Heart right ventricle (tissue), 16 donors: ENCODE measurements around the gene FAAH. TPM values are rescaled to one million over a fixed set of nuclear protein-coding genes. Genes with fewer than 3 reads are reported as not detected.

Source experiments
- ATAC-seq, 8 donors: fragments of 200-7000 bp; cut with Tn5 transposase; one replicate each; pipeline ENCODE4 v1.9.1; 2020; ENCODE audit warnings: mild to moderate bottlenecking in 8 of 8, moderate library complexity in 8 of 8, moderate number of reproducible peaks in 1 of 8
- DNase-seq, 2 donors: peaks; one replicate each; pipeline ENCODE4 v3.0.0-alpha.2; 2020
- H3K27ac ChIP-seq, 10 donors: fragments of 200-600 bp; sonication (generic) in 2 of 10; one replicate each; pipeline versions ENCODE4 v1.5.0 to v1.8.0; 2020 to 2022; ENCODE audit warnings: mild to moderate bottlenecking in 3 of 10
- H3K27me3 ChIP-seq, 7 donors: fragments of 200-600 bp; one replicate each; pipeline ENCODE4 v1.8.0; 2021 to 2022; ENCODE audit warnings: mild to moderate bottlenecking in 2 of 7
- H3K36me3 ChIP-seq, 9 donors: fragments of 200-600 bp; sonication (generic) in 1 of 9; one replicate each; pipeline versions ENCODE4 v1.5.0 to v1.8.0; 2020 to 2022; ENCODE audit warnings: mild to moderate bottlenecking in 2 of 9
- H3K4me1 ChIP-seq, 9 donors: fragments of 200-600 bp; sonication (generic) in 1 of 9; one replicate each; pipeline versions ENCODE4 v1.5.0 to v1.8.0; 2020 to 2022; ENCODE audit warnings: mild to moderate bottlenecking in 4 of 9
- H3K4me3 ChIP-seq, 10 donors: fragments of 200-600 bp; sonication (generic) in 2 of 10; one replicate each; pipeline versions ENCODE4 v1.5.0 to v1.8.0; 2020 to 2022; ENCODE audit warnings: mild to moderate bottlenecking in 7 of 10, moderate library complexity in 2 of 10
- H3K9me3 ChIP-seq, 11 donors: fragments of 200-600 bp in 10 of 11; sonication (generic) in 2 of 11; one replicate each; pipeline versions ENCODE4 v1.5.0 to v1.8.0; 2013 to 2022; ENCODE audit warnings: mild to moderate bottlenecking in 2 of 11, control low read depth in 1 of 11, moderate library complexity in 1 of 11
- WGBS, 2 donors: extraction: QIAGEN DNeasy Blood & Tissue Kit; methylation state at CpG; one replicate each; pipeline ENCODE4 v1.1.7; 2013; ENCODE audit warnings: inconsistent platforms in 1 of 2; 5-methylcytosine and 5-hydroxymethylcytosine counted together
- intact Hi-C, 10 donors: fragments of 100-400 bp; cut with DNase I; formaldehyde crosslinking; loops; one replicate each; pipeline versions ENCODE4 v1.11.1 to v1.14.2; 2022
- polyA plus RNA-seq, 2 donors: library from polyadenylated mRNA; stranded (reverse); fragments of 200-250 nt; gene quantifications; one replicate each; pipeline ENCODE4 v1.2.3, GENCODE V29; 2013
- total RNA-seq, 10 donors: library from RNA; stranded (reverse); fragmentation: NEBNext Ultra II Directional in 3 of 10; extraction: Animal tissue kit (Norgen Biotek cat#: 25700) in 3 of 10; gene quantifications; one replicate each; pipeline versions ENCODE4 v1.2.1 to v1.2.4, GENCODE V29; 2021 to 2023
- TF ChIP-seq, protein P1 (sequence below), 9 donors: fragments of 200-600 bp; sonication (generic) in 2 of 9; IDR thresholded peaks; one replicate each; pipeline versions ENCODE4 v1.5.0 to v1.8.0; 2021 to 2022; ENCODE audit warnings: antibody characterized with exemption in 9 of 9, mild to moderate bottlenecking in 5 of 9, moderate library complexity in 1 of 9
- donor health status: Arrhythmogenic right ventricular cardiomyopathy.
- donor health status: ischemic (EF 13 %, LVEDD 7.1; RV severe dilation, severe dysfunction).
- donor health status: healthy with polysubstance abuse.
- donor health status: DM: no; HTN: yes; CAD: no.
- donor health status: DM: no; HTN: no; CAD: no.
- donor health status: ischemic (EF 25% LVEDD 6.9; RV normal size, moderate dysfunction).
- donor health status: ischemic (EF 25% LVEDD 5.7; RV mildly dilated, moderate dysfunction).
- donor health status: healthy.
- donor health status: DM: yes; HTN: yes; CAD: no.
- donor health status: Ischemic cardiomyopathy.
- donor health status: ischemic (EF 35%, LVEDD 5.7; RV mildly dilated, moderate dysfunction).
- donor health status: nonischemic (EF 11% LVEDD 7.7; RV severe dilation, severe dysfunction).
- donor health status: DM: yes; HTN: yes; CAD: no.
- donor health status: PGD.
- donor health status: ischemic (EF 29% LVEDD 5.4; RV normal size, mild dysfunction).
- donor health status: nonischemic (EF 23%, LVEDD 6.1; RV moderate dilation, normal function).

The FAAH gene
- total and polyA plus RNA-seq, 12 donors, result 1.8 to 16.4 (median 3.1) TPM

DNA sequence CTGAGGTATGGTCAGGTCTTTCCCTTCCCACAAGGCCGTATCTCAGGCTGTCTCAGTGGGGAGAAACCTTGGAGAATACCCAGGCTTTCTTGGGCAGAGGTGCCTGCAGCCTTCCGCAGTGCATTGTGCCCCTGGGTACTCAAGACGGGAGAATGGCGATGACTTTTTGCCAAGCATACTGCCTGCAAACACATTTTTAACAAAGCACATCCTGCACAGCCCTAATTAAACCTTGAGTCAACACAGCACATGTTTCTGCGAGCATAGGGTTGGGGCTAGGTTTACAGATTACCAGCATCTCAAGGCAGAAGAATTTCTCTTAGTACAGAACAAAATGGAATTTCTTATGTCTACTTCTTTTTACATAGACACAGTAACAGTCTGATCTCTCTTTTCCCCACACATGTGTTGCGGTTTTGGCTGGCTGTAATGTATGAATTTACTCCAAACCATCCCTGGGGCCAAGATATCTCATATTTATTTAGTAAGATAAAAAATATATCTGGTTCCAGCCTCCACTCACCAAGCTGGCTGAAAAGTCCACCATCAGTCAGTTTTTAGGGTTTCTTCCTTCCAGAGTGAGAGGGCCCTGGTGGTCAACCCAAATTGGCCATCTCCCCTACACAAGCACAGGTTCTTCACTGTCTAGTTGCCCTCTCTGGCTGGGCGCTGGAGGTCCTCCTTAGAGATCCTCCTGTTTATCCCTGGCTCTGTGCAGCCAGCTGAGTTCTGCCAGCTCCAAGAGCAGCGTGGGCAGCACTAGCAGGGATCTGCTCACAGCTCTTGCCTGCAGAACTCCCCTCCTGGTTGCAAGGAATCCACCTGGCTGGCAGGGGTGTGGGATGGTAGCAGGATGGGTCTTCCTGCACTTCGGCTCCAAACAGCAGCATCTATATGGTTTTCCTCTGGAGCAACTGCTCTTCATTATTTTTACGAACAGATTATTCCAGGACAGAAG is 2.6 kb downstream of the FAAH start:
- no peak for DNase-seq
- no peak overlapping the region for H3K27ac ChIP-seq

DNA sequence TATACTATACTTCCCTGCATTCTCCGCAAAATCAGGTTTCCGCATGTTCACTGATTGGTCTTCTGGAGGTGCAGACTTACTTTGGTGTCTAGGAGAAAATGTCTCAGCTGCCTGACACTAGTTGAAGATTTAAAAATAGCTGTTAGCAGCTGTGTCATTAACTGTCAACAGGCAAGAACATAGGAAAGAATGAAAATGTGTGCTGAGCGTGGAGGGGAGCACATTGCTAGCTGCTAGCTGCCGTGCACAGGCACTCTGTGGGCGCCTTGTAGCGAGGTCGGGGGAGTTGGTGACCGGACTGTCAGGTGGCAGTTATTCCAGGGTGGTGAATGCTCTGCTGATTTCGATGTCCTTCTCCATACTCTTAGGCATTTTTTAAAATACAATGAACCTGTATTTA is 5.2 kb downstream of the FAAH start:
- intact Hi-C loops, result no loop called here

More for the DNA sequence above, 2.6 kb downstream of the FAAH start:
- Histone ChIP-seq H3K36me3 (no peaks in the 10 kb centered on the region), H3K4me3 (no peak overlapping the region), H3K27me3 (peaks cover 0 to 18% (median 5%) of the 10 kb centered on the region in 7 donors), H3K9me3 (peaks cover 0 to 20% (median 6%) of the 10 kb centered on the region in 11 donors), H3K4me1 (peaks cover 0 to 28% (median 16%) of the 10 kb centered on the region in 9 donors)
- WGBS, 2 donors, result 70 to 78% methylated on average over 10 of the region's 10 CpGs
- TF ChIP-seq, protein P1, sequence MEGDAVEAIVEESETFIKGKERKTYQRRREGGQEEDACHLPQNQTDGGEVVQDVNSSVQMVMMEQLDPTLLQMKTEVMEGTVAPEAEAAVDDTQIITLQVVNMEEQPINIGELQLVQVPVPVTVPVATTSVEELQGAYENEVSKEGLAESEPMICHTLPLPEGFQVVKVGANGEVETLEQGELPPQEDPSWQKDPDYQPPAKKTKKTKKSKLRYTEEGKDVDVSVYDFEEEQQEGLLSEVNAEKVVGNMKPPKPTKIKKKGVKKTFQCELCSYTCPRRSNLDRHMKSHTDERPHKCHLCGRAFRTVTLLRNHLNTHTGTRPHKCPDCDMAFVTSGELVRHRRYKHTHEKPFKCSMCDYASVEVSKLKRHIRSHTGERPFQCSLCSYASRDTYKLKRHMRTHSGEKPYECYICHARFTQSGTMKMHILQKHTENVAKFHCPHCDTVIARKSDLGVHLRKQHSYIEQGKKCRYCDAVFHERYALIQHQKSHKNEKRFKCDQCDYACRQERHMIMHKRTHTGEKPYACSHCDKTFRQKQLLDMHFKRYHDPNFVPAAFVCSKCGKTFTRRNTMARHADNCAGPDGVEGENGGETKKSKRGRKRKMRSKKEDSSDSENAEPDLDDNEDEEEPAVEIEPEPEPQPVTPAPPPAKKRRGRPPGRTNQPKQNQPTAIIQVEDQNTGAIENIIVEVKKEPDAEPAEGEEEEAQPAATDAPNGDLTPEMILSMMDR (IDR thresholded peaks at IDR 0.05), result no peak
- ATAC-seq, result no peak
- intact Hi-C loops, result no loop called here

DNA sequence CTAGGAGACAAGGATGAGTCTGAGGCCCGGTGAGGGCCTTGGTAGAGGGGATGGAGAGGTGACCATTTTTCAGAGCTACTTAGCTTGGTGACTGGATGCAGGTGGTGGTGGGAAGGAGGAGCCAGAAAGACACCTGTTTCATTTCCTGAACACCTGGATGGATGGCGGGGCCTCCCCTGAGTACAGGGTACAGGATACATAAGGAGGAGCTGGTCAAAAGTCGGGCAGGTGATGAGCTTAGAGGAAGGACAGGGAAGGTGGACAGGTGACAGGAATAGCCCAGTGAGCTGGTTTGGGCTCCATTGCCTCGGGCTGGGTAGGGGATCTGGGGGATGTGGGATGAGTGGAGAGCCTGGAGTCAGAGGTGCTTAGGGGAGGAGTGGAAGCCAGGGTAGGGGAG is 6.3 kb downstream of the FAAH start:
- DNase-seq, result no peak
- Histone ChIP-seq H3K27me3 (no peaks in the 10 kb centered on the region), H3K4me3 (no peak overlapping the region), H3K4me1 (peaks cover 0 to 24% (median 17%) of the 10 kb centered on the region in 9 donors), H3K27ac (no peak overlapping the region), H3K36me3 (no peaks in the 10 kb centered on the region), H3K9me3 (no peaks in the 10 kb centered on the region)
- WGBS, 2 donors, result 75 to 78% methylated on average over 4 of the region's 4 CpGs
- TF ChIP-seq, protein P1 (IDR thresholded peaks at IDR 0.05), result no peak
- no peak for ATAC-seq
- intact Hi-C loops, result no loop called here

More for the DNA sequence above, 5.2 kb downstream of the FAAH start:
- H3K27ac ChIP-seq, result no peak overlapping the region
- no peaks in the 10 kb centered on the region for H3K9me3 ChIP-seq
- TF ChIP-seq, protein P1 (IDR thresholded peaks at IDR 0.05), result no peak
- DNase-seq, result no peak
- H3K36me3 ChIP-seq, result no peaks in the 10 kb centered on the region
- ATAC-seq, result peak in 4 of 8 donors; percentile 12 to 32 (median 21)
- peaks cover 0 to 11% (median 0%) of the 10 kb centered on the region in 7 donors for H3K27me3 ChIP-seq
- H3K4me3 ChIP-seq, result no peak overlapping the region
- peaks cover 0 to 35% (median 25%) of the 10 kb centered on the region in 9 donors for H3K4me1 ChIP-seq
- 41 to 60% methylated on average over 9 of the region's 9 CpGs for WGBS, 2 donors

DNA sequence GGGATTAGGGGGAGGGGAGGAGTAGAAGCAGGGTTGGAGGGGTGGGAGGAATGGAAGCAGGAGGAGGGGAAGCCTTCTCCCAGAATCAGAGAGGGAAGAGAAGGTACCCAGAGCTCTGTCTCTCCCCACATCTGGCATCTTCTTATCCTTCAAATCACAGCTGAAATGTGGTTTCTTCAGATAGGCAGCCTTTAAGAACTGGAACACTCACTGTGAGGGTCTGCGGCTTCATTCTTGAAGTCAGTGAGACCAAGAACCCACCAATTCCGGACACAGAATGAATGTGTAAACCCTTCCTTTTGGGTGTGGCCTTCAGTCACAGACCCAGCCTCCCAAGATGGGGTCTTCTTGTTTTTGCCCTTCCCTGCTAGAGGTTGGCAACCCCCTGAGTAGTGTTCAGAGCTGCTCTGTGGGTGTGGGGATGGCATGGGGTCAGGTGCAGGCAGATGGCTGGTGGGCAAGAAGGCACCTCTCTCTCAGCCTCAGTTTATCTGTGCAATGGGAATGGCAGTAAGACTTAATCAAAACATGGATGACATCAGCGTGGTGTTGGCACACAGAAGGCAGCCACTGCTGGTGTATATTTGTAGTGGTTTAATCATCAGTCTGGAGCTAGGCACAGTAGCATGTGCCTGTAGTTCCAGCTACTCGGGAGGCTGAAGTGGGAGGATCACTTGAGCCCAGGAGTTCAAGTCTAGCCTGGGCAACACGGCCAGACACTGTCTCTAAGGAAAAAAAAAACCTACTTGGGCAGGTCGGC is 7.2 kb downstream of the FAAH start:
- Histone ChIP-seq H3K36me3 (no peaks in the 10 kb centered on the region), H3K9me3 (no peaks in the 10 kb centered on the region), H3K27me3 (no peaks in the 10 kb centered on the region), H3K27ac (no peak overlapping the region), H3K4me3 (no peak overlapping the region), H3K4me1 (peaks cover 0 to 28% (median 19%) of the 10 kb centered on the region in 9 donors)
- peak in 1 of 8 donors; percentile 5 for ATAC-seq
- TF ChIP-seq, protein P1 (IDR thresholded peaks at IDR 0.05), result no peak
- intact Hi-C loops, result no loop called here
- WGBS, 2 donors, result 68 to 70% methylated on average over 6 of the region's 6 CpGs
- no peak for DNase-seq
